Liver (tissue), 9 donors: Measurements from ENCODE around the gene HAND2. TPM values are rescaled to one million over a fixed set of nuclear protein-coding genes. Genes with fewer than 3 reads are reported as not detected.

Experiments
- DNase-seq: peaks from one replicate; pipeline ENCODE4 v3.0.0-alpha.2; 2017; ENCODE audit warnings: low spot score
- H3K27ac ChIP-seq, 2 donors: one replicate each; pipeline ENCODE4 v1.7.0; 2013; ENCODE audit warnings: inconsistent platforms in 2 of 2, low read length in 2 of 2, control low read depth in 1 of 2, low read depth in 1 of 2, mild to moderate bottlenecking in 1 of 2
- H3K27me3 ChIP-seq, 4 donors: one replicate each; pipeline versions ENCODE4 v1.6.1 to v1.7.0; 2013; ENCODE audit warnings: low read length in 3 of 4, inconsistent platforms in 1 of 4, mild to moderate bottlenecking in 1 of 4, moderate library complexity in 1 of 4; ENCODE audit not compliant: control insufficient read depth in 4 of 4, insufficient read depth in 4 of 4
- H3K36me3 ChIP-seq, 4 donors: one replicate each; pipeline versions ENCODE4 v1.6.1 to v1.7.0; 2013; ENCODE audit warnings: low read length in 3 of 4, mild to moderate bottlenecking in 3 of 4, low read depth in 1 of 4, moderate library complexity in 1 of 4; ENCODE audit not compliant: control insufficient read depth in 4 of 4, insufficient read depth in 3 of 4
- H3K4me1 ChIP-seq, 4 donors: one replicate each; pipeline versions ENCODE4 v1.6.1 to v1.7.0; 2013; ENCODE audit warnings: low read length in 3 of 4, mild to moderate bottlenecking in 3 of 4, moderate library complexity in 1 of 4; ENCODE audit not compliant: control insufficient read depth in 4 of 4, insufficient read depth in 4 of 4
- H3K4me3 ChIP-seq, 3 donors: one replicate each; pipeline versions ENCODE4 v1.6.1 to v1.7.0; 2013; ENCODE audit warnings: low read length in 3 of 3, control low read depth in 1 of 3, low read depth in 1 of 3, mild to moderate bottlenecking in 1 of 3
- H3K9ac ChIP-seq, 2 donors: one replicate each; pipeline ENCODE4 v1.7.0; 2013; ENCODE audit warnings: low read length in 2 of 2, mild to moderate bottlenecking in 2 of 2, moderate library complexity in 2 of 2, control low read depth in 1 of 2, low read depth in 1 of 2
- H3K9me3 ChIP-seq, 4 donors: one replicate each; pipeline versions ENCODE4 v1.6.1 to v1.7.0; 2013; ENCODE audit warnings: low read length in 3 of 4; ENCODE audit not compliant: control insufficient read depth in 4 of 4
- EGR1 ChIP-seq, 2 donors: IDR thresholded peaks; 2 replicates each; pipeline ENCODE4 v1.6.1; 2016 to 2018; ENCODE audit warnings: antibody characterized with exemption in 2 of 2, low read depth in 2 of 2
- FOXA1 ChIP-seq: IDR thresholded peaks from 2 replicates; pipeline ENCODE4 v1.6.1; 2016; ENCODE audit warnings: antibody characterized with exemption
- GABPA ChIP-seq, 2 donors: IDR thresholded peaks in 1 of 2; conservative IDR thresholded peaks in 1 of 2; 2 replicates each; pipeline ENCODE4 v1.6.1; 2016; ENCODE audit warnings: antibody characterized with exemption in 2 of 2, mild to moderate bottlenecking in 1 of 2, moderate library complexity in 1 of 2
- HNF4A ChIP-seq, 2 donors: conservative IDR thresholded peaks; 2 replicates each; pipeline ENCODE4 v1.6.1; 2016; ENCODE audit warnings: antibody characterized with exemption in 2 of 2, mild to moderate bottlenecking in 2 of 2
- HNF4G ChIP-seq: IDR thresholded peaks from 2 replicates; pipeline ENCODE4 v1.6.1; 2016; ENCODE audit warnings: antibody characterized with exemption
- JUND ChIP-seq, 2 donors: IDR thresholded peaks; 2 replicates each; pipeline ENCODE4 v1.6.1; 2016; ENCODE audit warnings: antibody characterized with exemption in 2 of 2
- NR2F2 ChIP-seq: IDR thresholded peaks from 2 replicates; pipeline ENCODE4 v1.6.1; 2016; ENCODE audit warnings: antibody characterized with exemption
- RAD21 ChIP-seq, 2 donors: IDR thresholded peaks; 2 replicates each; pipeline ENCODE4 v1.6.1; 2016; ENCODE audit warnings: antibody characterized with exemption in 2 of 2, mild to moderate bottlenecking in 2 of 2
- REST ChIP-seq: IDR thresholded peaks from 2 replicates; pipeline ENCODE4 v1.6.1; 2016; ENCODE audit warnings: antibody characterized with exemption, mild to moderate bottlenecking
- RXRA ChIP-seq, 2 donors: IDR thresholded peaks; 2 replicates each; pipeline ENCODE4 v1.6.1; 2017 to 2018; ENCODE audit warnings: antibody characterized with exemption in 2 of 2, mild to moderate bottlenecking in 1 of 2
- TAF1 ChIP-seq: conservative IDR thresholded peaks from 2 replicates; pipeline ENCODE4 v1.6.1; 2016; ENCODE audit warnings: antibody characterized with exemption, mild to moderate bottlenecking
- YY1 ChIP-seq: IDR thresholded peaks from 2 replicates; pipeline ENCODE4 v1.6.1; 2016; ENCODE audit warnings: antibody characterized with exemption, mild to moderate bottlenecking
- WGBS: extraction: QIAGEN DNeasy Blood & Tissue Kit; methylation state at CpG from one replicate; pipeline ENCODE4 v1.1.7; 2013; 5-methylcytosine and 5-hydroxymethylcytosine counted together
- polyA plus RNA-seq, 2 donors: library from polyadenylated mRNA; stranded (reverse) in 1 of 2; unstranded in 1 of 2; fragments of 200-250 nt in 1 of 2; fragments of >200 nt in 1 of 2; fragmentation: Nextera tagmentation in 1 of 2; extraction: Ambion mirVana in 1 of 2; gene quantifications; one replicate each; pipeline versions ENCODE4 v1.2.1 to v1.2.3, GENCODE V29; 2013 to 2015
- total RNA-seq, 2 donors: library from RNA; depleted of rRNA; stranded (reverse); fragments of >200 nt; gene quantifications; one replicate each; pipeline ENCODE4 v1.2.3, GENCODE V29; 2014
- TF ChIP-seq, protein P1 (sequence below): IDR thresholded peaks from 2 replicates; pipeline ENCODE4 v1.6.1; 2016; ENCODE audit warnings: antibody characterized with exemption
- donor health status: healthy.
- donor health status: healthy.
- donor health status: healthy.
- donor health status: healthy.
- donor health status: healthy.

HAND2 gene
- total and polyA plus RNA-seq, 4 donors = 2.1 to 4.7 (median 3.7) TPM

- Histone ChIP-seq H3K9ac (no peak overlapping the region), H3K4me1 (peaks cover 6 to 20% (median 13%) of the 10 kb centered on the region in 4 donors), H3K27ac (peak overlapping the region; percentile 62 to 73), H3K9me3 (no peaks in the 10 kb centered on the region), H3K4me3 (no peak overlapping the region), H3K27me3 (peaks cover 2 to 29% (median 11%) of the 10 kb centered on the region in 4 donors), H3K36me3 (no peaks in the 10 kb centered on the region)
- DNase-seq = no peak
- 11% methylated on average over 31 of the region's 31 CpGs for WGBS
- TF ChIP-seq RXRA (IDR thresholded peaks at IDR 0.05) = peak in 1 of 2 donors; percentile 18
- TF ChIP-seq NR2F2 = peak; percentile 36
- TF ChIP-seq HNF4G = no peak
Observed at GRCh38 chr4:173519111-173520101, 10.6 kb downstream of the HAND2 start.

GRCh38 chr4:173518425-173519102, 11.5 kb downstream of the HAND2 start:
- Histone ChIP-seq H3K36me3 (no peaks in the 10 kb centered on the region), H3K4me3 (peak overlapping the region in 1 of 3 donors; percentile 27), H3K27me3 (peaks cover 2 to 29% (median 9%) of the 10 kb centered on the region in 4 donors), H3K9me3 (no peaks in the 10 kb centered on the region), H3K9ac (no peak overlapping the region), H3K4me1 (peaks cover 6 to 18% (median 13%) of the 10 kb centered on the region in 4 donors), H3K27ac (peak overlapping the region; percentile 62 to 73)
- no peak for DNase-seq
- WGBS = 6% methylated on average over 42 of the region's 42 CpGs
- TF ChIP-seq GABPA (IDR thresholded peaks at IDR 0.05 in 1 of 2, conservative IDR thresholded peaks at IDR 0.05 in 1 of 2) (no peak), TAF1 (no peak), JUND (IDR thresholded peaks at IDR 0.05) (no peak), REST (no peak), RAD21 (IDR thresholded peaks at IDR 0.05) (no peak), HNF4A (conservative IDR thresholded peaks at IDR 0.05) (no peak), RXRA (IDR thresholded peaks at IDR 0.05) (no peak), FOXA1 (no peak), YY1 (no peak), EGR1 (IDR thresholded peaks at IDR 0.05; ENCODE audit: low read depth in 2 of 2) (no peak)
- TF ChIP-seq, protein P1, sequence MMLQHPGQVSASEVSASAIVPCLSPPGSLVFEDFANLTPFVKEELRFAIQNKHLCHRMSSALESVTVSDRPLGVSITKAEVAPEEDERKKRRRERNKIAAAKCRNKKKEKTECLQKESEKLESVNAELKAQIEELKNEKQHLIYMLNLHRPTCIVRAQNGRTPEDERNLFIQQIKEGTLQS = no peak
